ENCODE results near the gene AIFM3.

AIFM3 gene, protein sequence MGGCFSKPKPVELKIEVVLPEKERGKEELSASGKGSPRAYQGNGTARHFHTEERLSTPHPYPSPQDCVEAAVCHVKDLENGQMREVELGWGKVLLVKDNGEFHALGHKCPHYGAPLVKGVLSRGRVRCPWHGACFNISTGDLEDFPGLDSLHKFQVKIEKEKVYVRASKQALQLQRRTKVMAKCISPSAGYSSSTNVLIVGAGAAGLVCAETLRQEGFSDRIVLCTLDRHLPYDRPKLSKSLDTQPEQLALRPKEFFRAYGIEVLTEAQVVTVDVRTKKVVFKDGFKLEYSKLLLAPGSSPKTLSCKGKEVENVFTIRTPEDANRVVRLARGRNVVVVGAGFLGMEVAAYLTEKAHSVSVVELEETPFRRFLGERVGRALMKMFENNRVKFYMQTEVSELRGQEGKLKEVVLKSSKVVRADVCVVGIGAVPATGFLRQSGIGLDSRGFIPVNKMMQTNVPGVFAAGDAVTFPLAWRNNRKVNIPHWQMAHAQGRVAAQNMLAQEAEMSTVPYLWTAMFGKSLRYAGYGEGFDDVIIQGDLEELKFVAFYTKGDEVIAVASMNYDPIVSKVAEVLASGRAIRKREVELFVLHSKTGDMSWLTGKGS

DNA sequence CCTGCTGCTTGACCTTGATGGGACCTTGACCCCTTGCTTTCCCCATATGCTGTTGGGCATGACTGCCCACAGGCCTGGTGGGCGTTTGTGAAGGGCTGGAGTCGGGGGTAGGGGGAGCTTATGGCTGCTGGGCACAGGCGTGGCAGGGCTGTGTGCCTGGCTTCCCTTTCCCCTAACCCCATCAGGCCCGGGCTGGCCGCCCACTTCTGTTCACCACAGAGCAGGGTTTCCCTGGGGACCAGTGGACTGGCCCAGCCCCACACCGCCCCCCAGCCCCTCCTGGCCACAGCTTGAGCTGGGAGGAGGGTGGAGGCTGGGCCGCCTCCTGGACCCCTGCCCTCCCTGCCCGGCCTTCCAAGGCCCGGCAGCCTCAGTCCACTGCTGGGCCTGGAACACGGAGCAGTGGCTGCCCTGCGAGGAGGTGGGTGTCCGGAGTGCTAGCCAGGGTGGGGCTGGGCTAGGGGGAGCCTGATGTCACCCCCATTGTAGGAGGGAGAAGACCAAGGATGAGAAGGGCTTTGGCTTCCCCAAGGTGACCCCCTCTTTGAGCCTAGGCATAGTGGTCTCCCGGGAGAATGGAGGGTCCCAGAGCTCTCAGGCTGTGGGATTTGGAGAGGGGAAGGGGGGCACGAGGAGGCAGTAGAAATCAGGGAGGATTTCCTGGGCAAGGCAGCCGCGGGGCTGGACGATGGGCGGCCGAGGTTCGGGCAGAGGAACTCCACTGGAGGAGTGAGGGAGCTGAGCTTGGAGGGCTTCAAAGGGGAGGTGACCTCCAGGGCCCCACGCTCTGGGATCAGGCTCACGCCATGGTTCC, at the start of gene AIFM3:
Gene AIFM3, plus strand, starts transcription at position 373 of the 814 bp plus-strand sequence. CDS start 690 bp downstream, outside the sequence.
- TF ChIP-seq, protein P1, sequence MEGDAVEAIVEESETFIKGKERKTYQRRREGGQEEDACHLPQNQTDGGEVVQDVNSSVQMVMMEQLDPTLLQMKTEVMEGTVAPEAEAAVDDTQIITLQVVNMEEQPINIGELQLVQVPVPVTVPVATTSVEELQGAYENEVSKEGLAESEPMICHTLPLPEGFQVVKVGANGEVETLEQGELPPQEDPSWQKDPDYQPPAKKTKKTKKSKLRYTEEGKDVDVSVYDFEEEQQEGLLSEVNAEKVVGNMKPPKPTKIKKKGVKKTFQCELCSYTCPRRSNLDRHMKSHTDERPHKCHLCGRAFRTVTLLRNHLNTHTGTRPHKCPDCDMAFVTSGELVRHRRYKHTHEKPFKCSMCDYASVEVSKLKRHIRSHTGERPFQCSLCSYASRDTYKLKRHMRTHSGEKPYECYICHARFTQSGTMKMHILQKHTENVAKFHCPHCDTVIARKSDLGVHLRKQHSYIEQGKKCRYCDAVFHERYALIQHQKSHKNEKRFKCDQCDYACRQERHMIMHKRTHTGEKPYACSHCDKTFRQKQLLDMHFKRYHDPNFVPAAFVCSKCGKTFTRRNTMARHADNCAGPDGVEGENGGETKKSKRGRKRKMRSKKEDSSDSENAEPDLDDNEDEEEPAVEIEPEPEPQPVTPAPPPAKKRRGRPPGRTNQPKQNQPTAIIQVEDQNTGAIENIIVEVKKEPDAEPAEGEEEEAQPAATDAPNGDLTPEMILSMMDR (IDR thresholded peaks at IDR 0.05; ENCODE audit: low read depth, low read length) = no peak
- H3K4me3 ChIP-seq (replicated peaks in 1 of 2; ENCODE audit: low read depth in 2 of 2, low read length in 2 of 2) = no peak within 1 kb of the TSS
- DNase-seq (ENCODE audit: low read depth in 2 of 2) = no peak

DNA sequence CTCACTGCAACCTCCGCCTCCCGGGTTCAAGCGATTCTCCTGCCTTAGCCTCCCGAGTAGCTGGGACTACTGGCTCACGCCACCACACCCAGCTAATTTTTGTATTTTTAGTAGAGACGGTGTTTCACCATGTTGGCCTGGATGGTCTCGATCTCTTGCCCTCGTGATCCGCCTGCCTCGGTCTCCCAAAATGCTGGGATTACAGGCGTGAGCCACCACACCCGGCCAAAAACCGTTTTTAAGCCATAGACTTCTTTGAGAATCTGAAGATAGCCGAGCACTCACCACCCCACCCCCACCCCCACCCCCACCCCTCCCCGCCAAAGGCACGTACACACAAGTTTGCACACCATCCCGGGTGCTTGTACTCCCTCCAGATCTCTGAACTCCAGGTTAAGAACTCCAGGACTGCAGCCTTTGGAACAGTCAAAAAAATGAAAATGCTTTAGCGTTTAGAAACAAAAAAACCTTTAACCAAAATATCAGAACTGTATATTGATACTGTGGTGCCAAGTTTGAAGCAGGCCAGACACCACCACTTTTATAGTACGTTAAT, 48.3 kb upstream of the AIFM3 start:
- peak overlapping the region; percentile 97 to 99 for H3K4me3 ChIP-seq (replicated peaks in 1 of 2; ENCODE audit: low read depth in 2 of 2, low read length in 2 of 2)
- TF ChIP-seq, protein P1 (IDR thresholded peaks at IDR 0.05; ENCODE audit: low read depth, low read length) = no peak
- DNase-seq (ENCODE audit: low read depth in 2 of 2) = no peak

DNA sequence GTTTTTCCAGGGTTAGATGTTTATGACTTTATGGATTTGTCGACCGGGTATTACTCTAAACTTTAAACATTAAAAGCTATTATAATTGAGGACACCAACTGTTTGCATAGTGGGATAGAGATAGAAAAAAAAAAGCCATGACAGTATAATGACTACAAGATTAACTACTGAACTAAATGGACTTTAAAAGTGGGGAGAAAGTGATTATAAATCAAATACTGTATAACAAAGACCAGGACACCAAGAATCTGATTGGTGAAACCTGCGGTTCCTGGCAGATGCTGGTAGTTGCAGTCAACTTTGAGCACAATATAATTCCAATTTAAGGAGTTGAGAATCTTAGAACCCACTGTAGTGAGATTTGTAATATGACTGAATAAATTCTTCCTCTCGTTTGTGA, 47.3 kb upstream of the AIFM3 start:
- DNase-seq (ENCODE audit: low read depth in 2 of 2) = peak in 1 of 2 donors; percentile 13
- H3K4me3 ChIP-seq (replicated peaks in 1 of 2; ENCODE audit: low read depth in 2 of 2, low read length in 2 of 2) = peak overlapping the region; percentile 97 to 99

DNA sequence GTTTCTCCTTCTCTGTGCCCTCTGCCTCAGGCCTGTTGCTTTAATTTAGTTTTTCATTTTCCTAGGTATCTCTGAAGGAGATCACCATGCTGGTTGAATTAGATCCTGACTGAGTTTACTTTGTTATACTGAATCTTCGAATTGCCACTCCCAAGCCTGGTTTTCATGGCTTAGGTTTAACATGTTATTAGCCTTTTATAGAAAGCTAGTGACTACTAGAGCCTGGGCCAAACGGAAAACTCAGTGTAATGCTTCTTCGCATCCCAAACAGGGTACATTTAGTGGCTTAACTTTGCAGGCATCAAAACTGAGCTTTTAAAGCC, 46.2 kb upstream of the AIFM3 start:
- DNase-seq (ENCODE audit: low read depth in 2 of 2) = no peak
- TF ChIP-seq, protein P1 (IDR thresholded peaks at IDR 0.05; ENCODE audit: low read depth, low read length) = no peak
- H3K4me3 ChIP-seq (replicated peaks in 1 of 2; ENCODE audit: low read depth in 2 of 2, low read length in 2 of 2) = peak overlapping the region in 1 of 2 donors; percentile 97

More for the DNA sequence above, 47.3 kb upstream of the AIFM3 start:
- TF ChIP-seq, protein P1 (IDR thresholded peaks at IDR 0.05; ENCODE audit: low read depth, low read length) = no peak

DNA sequence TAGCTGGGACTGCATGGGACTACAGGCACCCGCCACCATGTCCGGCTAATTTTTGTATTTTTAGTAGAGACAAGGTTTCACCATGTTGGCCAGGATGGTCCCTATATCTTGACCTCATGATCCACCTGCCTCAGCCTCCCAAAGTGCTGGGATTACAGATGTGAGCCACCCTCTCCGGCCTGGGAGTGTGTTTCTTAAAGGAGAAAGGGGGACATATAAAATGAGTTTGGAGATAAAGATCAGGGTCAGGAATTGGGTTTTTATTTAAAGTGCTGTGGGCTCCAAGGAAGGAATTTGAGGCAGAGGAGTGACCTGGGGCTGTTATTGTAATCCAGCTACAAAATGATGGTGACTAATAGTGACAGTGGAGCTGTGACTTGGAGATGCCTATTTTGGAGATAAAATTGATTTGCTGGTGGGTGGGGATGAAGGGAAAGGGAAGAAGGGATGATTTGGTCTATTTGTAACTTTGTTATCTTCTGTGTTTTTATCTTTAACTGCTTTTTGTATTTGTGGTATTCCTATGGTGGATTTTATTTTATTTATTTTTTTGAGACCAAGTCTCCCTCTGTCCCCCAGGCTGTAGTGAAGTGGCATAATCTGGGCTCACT, 44.8 kb upstream of the AIFM3 start:
- DNase-seq (ENCODE audit: low read depth in 2 of 2) = no peak
- H3K4me3 ChIP-seq (replicated peaks in 1 of 2; ENCODE audit: low read depth in 2 of 2, low read length in 2 of 2) = no peak overlapping the region
- TF ChIP-seq, protein P1 (IDR thresholded peaks at IDR 0.05; ENCODE audit: low read depth, low read length) = no peak

DNA sequence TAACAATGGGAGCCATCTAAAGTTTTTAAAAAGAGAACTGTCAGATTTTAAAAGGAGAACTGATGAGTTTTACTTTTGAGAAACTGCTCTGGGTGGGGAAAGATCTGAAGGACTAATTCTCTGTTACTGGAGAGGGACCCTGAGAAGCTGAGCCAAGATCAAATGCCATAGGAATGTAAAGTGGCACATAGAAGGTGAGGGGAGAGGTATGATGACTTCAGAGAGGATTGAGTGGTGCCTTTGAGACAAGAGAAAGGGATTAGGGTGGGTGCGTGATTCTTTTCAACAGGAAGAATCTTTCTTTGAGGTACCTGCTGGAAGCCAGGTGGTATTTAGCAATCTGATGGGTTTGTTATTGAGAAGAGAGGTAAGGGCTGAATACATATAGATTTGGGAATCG, 40.8 kb upstream of the AIFM3 start:
- H3K4me3 ChIP-seq (replicated peaks in 1 of 2; ENCODE audit: low read depth in 2 of 2, low read length in 2 of 2) = no peak overlapping the region
- no peak for DNase-seq (ENCODE audit: low read depth in 2 of 2)
- TF ChIP-seq, protein P1 (IDR thresholded peaks at IDR 0.05; ENCODE audit: low read depth, low read length) = no peak
